NK-92 treated with Interleukin-12 subunit alpha and Interleukin-12 subunit beta, amount 100 ng/mL, for 24 hours (cell line): ENCODE data around the gene MACROD2.
"Not testable (repeated sequence)": the region's sequence is repeated elsewhere in the genome, so short reads cannot be mapped to it uniquely, and the experiment has no call there.

Experiments
- DNase-seq: peaks from one replicate; lab custom pipeline; 2025; lab: John Stamatoyannopoulos, UW

MACROD2 gene

GRCh38 chr20:14955399-14955798, 960.1 kb downstream of the MACROD2 start:
- DNase-seq, result no peak

DNA sequence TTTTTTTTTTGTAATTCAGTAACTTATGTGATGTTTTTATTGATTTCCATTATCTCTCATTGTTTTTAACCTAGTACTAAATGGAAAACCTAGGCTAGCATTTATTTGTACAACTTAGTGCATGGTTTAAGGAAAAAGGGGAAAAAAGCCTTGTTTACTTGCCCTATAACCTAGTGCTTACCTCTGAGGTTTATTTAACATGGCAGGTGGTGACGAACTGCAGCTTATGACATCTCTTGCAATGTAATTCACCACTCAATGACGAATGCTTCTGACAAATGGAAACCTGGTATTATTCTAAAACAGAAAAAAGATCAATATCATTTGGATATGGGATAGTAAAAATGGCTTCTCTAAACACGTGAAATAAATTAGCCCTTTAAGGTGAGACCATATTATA, 960.7 kb downstream of the MACROD2 start:
- no peak for DNase-seq

DNA sequence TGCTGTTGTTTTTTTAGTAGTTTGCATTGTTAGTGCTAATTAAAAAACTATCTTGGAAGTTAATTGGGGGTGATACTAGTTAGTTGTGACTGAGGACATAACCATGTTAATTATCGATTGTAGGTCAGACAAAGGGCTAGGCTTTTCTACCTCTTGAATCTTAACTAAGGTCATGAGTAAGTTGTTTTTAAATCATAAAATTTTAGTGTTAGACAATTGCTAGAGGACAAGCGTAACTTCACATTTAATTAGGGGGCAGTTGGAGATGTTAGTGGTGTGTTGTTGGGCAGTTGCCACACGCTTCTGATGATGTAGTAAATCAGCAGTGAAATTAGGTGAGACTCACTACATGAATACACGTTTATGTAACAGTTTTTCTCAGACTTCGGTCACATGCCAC, 961.2 kb downstream of the MACROD2 start:
- DNase-seq, result no peak

DNA sequence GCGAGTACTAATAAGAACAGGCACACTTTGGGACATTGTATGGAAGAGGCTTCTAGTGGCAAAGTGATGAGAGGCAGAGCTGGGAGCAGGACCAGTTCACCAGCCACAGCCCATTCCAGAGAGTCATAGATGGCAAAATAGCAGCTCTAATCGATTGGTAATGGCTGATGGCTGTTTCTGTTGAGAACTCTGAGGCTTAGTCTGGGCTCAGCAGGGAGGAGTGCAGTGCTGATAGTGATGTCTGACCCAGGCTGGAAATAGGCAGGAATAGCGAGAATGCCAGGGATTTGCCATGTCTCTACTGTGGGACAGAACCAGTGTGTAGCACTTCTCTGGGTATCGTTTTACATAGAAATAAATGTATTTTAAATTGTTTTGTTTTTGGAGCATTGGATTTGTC, 962.1 kb downstream of the MACROD2 start:
- no peak for DNase-seq

GRCh38 chr20:14958626-14959025, 963.3 kb downstream of the MACROD2 start:
- DNase-seq, result no peak

GRCh38 chr20:14959506-14960475, 964.5 kb downstream of the MACROD2 start:
- no peak for DNase-seq

DNA sequence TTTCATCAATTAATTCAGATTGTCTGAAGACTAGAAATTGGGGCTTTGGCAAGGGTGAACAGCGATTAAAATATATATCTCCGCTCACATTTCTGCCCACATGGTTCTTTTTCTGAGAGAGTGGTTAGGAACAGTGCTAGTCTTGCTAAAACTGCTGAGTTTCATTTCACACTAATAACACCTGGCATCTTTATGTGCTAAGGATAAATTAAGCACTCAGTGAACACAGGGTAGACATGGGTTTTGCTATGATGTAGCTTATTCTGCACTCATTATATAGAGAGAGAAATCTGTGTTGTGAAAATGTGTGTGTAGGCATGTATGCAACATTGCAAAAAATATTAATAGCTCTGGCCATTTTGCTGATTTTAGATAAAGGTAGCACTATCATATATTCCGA, 965.5 kb downstream of the MACROD2 start:
- no peak for DNase-seq

DNA sequence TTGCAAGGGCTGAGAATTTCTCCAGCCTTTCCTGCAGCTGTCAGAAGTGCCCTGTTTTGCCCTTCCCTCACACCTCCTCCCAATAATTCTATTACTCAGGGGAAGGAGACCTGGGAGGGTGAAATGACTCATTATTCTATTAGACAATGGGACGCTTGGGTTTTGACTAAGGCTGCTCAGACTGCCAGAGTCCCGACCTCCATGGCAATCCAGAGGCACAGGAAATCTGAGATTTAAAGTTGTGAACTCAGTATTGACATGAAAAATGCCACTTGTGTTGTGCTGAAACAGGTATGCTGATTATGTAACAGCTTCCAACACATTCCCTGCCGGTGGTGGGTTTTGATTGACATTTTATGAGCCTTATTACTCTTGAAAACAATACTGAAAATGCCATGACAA, 967.9 kb downstream of the MACROD2 start:
- DNase-seq, result no peak

DNA sequence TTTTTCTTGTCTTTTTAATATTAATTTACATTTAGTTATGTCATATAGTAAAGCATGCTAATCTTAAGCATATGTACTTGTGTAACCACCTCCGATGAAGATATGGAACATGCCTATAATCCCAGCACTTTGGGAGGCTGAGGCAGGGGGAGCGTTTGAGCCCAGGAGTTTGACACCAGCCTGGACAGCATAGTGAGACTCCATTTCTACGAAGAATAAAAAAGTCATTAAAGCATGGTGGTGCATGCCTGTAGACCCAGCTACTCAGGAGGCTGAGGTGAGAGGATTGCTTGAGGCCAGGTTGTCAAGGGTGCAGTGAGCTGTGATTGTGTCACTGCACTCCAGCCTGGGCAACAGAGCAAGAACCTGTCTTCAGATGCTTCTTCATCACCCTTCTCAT, 970.9 kb downstream of the MACROD2 start:
- no peak for DNase-seq

DNA sequence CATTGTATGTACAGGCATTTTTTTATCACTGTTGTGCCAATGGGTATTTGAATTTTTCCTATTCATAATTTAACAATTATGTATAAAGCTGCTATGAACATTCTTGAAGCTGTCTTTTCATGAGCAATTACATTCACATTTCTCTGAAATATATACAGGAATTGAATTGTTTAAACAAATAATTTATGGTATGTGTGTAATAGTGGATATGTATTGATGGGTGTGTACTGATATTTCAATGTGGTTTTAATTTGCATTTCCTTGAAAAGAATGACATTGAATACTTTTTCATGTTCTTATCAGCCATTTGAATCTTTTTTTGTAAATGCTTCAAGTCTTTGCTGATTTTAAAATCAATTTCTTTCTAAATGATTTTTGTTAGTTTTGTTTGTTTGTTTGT, 971.5 kb downstream of the MACROD2 start:
- DNase-seq, result no peak

GRCh38 chr20:14972256-14972655, 976.9 kb downstream of the MACROD2 start:
- no peak for DNase-seq

GRCh38 chr20:14972690-14973089, 977.4 kb downstream of the MACROD2 start:
- DNase-seq, result no peak

DNA sequence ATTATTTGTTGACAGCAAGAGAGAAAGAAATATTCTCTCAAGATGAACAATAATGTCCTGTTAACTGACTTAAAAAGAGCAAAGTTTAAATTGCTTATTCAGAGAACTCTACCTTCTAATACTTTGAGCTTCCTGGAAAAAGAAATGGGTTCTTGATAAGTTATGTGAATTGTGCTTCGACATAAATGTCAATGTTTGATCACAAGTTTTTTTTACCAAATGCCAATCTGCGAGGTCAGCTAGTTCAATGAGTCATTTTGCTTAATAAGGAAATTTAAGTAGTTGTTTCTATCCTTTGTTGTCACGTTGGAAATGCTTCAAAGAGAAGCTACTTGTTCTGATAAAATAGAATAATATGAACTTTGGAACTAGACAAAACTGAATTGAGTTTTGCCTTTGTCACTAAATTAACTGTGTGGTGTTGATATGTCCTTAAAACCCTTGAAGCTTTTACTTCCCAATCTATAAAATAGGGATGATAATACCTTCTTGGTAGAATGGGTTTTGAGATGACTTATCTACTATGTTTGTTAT, 984.2 kb downstream of the MACROD2 start:
- DNase-seq, result no peak

- DNase-seq, result not testable (repeated sequence)
These were observed 986.2 kb downstream of the MACROD2 start for GRCh38 chr20:14981486-14981885.

DNA sequence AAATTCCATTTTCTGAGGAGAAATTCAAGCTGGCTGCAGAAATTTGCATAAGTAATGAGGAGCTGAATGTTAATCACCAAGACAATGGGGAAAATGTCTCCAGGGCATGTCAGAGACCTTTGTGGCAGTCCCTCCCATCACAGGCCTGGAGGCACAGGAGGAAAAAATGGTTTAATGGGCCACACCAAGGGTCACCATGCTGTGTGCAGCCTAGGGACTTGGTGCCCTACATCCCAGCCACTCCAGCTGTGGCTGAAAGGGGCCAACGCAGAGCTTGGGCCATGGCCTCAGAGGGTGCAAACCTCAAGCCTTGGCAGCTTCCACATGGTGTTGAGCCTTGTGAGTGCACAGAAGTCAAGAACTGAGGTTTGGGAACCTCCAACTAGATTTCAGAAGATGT, 987.0 kb downstream of the MACROD2 start:
- not testable (repeated sequence) for DNase-seq

- DNase-seq, result no peak
These were observed 989.0 kb downstream of the MACROD2 start for GRCh38 chr20:14984305-14984704.

- no peak for DNase-seq
These were observed 989.7 kb downstream of the MACROD2 start for GRCh38 chr20:14984768-14985622.

- DNase-seq, result no peak
These were observed 990.8 kb downstream of the MACROD2 start for GRCh38 chr20:14986026-14986655.

GRCh38 chr20:14986656-14987055, 991.3 kb downstream of the MACROD2 start:
- DNase-seq, result no peak

GRCh38 chr20:14989535-14990290, 994.4 kb downstream of the MACROD2 start:
- no peak for DNase-seq

DNA sequence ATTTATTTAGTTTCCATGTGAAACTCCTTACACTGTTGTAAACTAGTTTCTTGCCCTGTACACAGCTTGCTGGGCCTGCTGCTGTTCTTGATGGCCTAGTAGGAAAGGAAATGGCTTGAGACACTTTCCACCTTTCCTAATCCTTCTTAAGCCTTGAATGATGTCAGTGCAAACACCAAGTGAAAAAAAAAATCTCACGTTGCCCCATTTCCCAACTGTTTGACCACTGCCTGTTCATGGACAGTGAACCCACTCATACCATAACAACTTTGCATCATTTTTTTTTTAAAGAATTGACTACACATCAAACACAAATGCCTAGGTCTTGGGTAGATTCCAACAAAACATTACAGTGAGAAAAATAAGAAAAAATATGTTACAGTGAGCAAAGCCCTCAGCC, 995.7 kb downstream of the MACROD2 start:
- no peak for DNase-seq
